CD4-positive, alpha-beta T cell (primary cell): ENCODE results near the gene DUS3L. TPM values are rescaled to one million over a fixed set of nuclear protein-coding genes. Genes with fewer than 3 reads are reported as not detected.
"Not testable (repeated sequence)": the region's sequence is repeated elsewhere in the genome, so short reads cannot be mapped to it uniquely, and the experiment has no call there.

ENCODE experiments used
- ATAC-seq: fragments of 200-7000 bp; cut with Tn5 transposase; one replicate; pipeline ENCODE4 v1.10.0; 2022; ENCODE audit warnings: mild to moderate bottlenecking; ENCODE audit not compliant: poor library complexity
- CTCF ChIA-PET: fragments of 350-600 bp; sonication (Branson Sonifier 250); formaldehyde crosslinking; loops from one replicate; lab custom pipeline; 2021; ENCODE audit warnings: antibody characterized with exemption, inconsistent platforms; lab: Charles Lee
- POLR2A ChIA-PET: fragments of 350-600 bp; sonication (Branson Sonifier 250); formaldehyde crosslinking; loops from one replicate; lab custom pipeline; 2021; ENCODE audit warnings: antibody characterized with exemption, inconsistent platforms; lab: Charles Lee
- DNase-seq, 14 experiments: peaks; one replicate each; pipeline ENCODE4 v3.0.0-alpha.2; 2013 to 2020; ENCODE audit warnings: mixed read lengths in 2 of 14
- H3K27ac ChIP-seq, 2 donors: one replicate each; pipeline versions ENCODE4 v1.5.1 to v1.7.0; 2013; ENCODE audit warnings: low read length in 2 of 2, low read depth in 1 of 2, mild to moderate bottlenecking in 1 of 2
- H3K27me3 ChIP-seq, 2 experiments: 1 replicate in 1 of 2; 2 replicates in 1 of 2; pipeline versions ENCODE4 v1.6.1 to v1.7.0; 2013; ENCODE audit warnings: low read length in 2 of 2, control low read depth in 1 of 2, mild to moderate bottlenecking in 1 of 2, moderate library complexity in 1 of 2; ENCODE audit not compliant: insufficient read depth in 2 of 2, control insufficient read depth in 1 of 2
- H3K36me3 ChIP-seq: one replicate; pipeline ENCODE4 v1.6.1; 2013; ENCODE audit warnings: low read length, control low read depth; ENCODE audit not compliant: insufficient read depth
- H3K4me1 ChIP-seq: one replicate; pipeline ENCODE4 v1.6.1; 2013; ENCODE audit warnings: low read length, control low read depth; ENCODE audit not compliant: insufficient read depth
- H3K4me3 ChIP-seq: one replicate; pipeline ENCODE4 v1.5.1; 2013; ENCODE audit warnings: mild to moderate bottlenecking, low read length, moderate library complexity
- H3K9me3 ChIP-seq, 2 experiments: 1 replicate in 1 of 2; 2 replicates in 1 of 2; pipeline versions ENCODE4 v1.6.1 to v1.7.0; 2013; ENCODE audit warnings: low read length in 2 of 2, mild to moderate bottlenecking in 2 of 2, control low read depth in 1 of 2, moderate library complexity in 1 of 2; ENCODE audit not compliant: control insufficient read depth in 1 of 2, insufficient read depth in 1 of 2
- H3K27ac Mint-ChIP-seq: one replicate; pipeline ENCODE4 v1.8.0; 2020; ENCODE audit warnings: mixed read lengths
- H3K27me3 Mint-ChIP-seq: one replicate; pipeline ENCODE4 v1.8.0; 2021; ENCODE audit warnings: mixed read lengths
- H3K36me3 Mint-ChIP-seq: one replicate; pipeline ENCODE4 v1.8.0; 2021; ENCODE audit warnings: low read depth, mixed read lengths
- H3K4me1 Mint-ChIP-seq: one replicate; pipeline ENCODE4 v1.8.0; 2021; ENCODE audit warnings: low read depth, mixed read lengths
- H3K4me3 Mint-ChIP-seq: one replicate; pipeline ENCODE4 v1.8.0; 2020; ENCODE audit warnings: mild to moderate bottlenecking, mixed read lengths
- H3K9me3 Mint-ChIP-seq: one replicate; pipeline ENCODE4 v1.8.0; 2020; ENCODE audit warnings: mixed read lengths
- CTCF ChIP-seq: fragments of 200-600 bp; IDR thresholded peaks from one replicate; pipeline ENCODE4 v1.8.0; 2022; ENCODE audit warnings: antibody characterized with exemption, mild to moderate bottlenecking
- intact Hi-C, 2 experiments: fragments of 100-400 bp; cut with DNase I in 1 of 2; cut with micrococcal nuclease in 1 of 2; formaldehyde crosslinking; loops; one replicate each; pipeline versions ENCODE4 v1.15.1 to v1.9.0; 2023 to 2025; cut with DNase I, micrococcal nuclease
- total RNA-seq, 174 experiments: library from RNA in 2 of 174; stranded (reverse) in 2 of 174; gene quantifications; one replicate each; pipeline ENCODE4 v1.2.3 and lab custom pipeline; 2021 to 2026

Gene DUS3L
- total RNA-seq, 2 experiments from 2014 or later = 150 to 170 TPM

- H3K4me3 Mint-ChIP-seq = no peak within 1 kb of the TSS
- no peak for TF ChIP-seq CTCF
- no peaks in the 10 kb centered on the region for H3K27me3 Mint-ChIP-seq
- H3K9me3 Mint-ChIP-seq = no peaks in the 10 kb centered on the region
- no peak within 1 kb of the TSS for H3K27ac Mint-ChIP-seq
- H3K27ac ChIP-seq = no peak within 1 kb of the TSS
- H3K4me1 ChIP-seq = peaks cover 3% of the 10 kb centered on the region
- peaks cover 34% of the 10 kb centered on the region for H3K36me3 Mint-ChIP-seq
- H3K4me1 Mint-ChIP-seq = peaks cover under 1% of the 10 kb centered on the region
- no peak within 1 kb of the TSS for H3K4me3 ChIP-seq
- intact Hi-C loops = no loop called here
- ChIA-PET CTCF (no interaction called here), POLR2A (no interaction called here)
- DNase-seq (no peak), ATAC-seq (peak; percentile 8)
- peaks cover 55% of the 10 kb centered on the region for H3K36me3 ChIP-seq
- H3K27me3 ChIP-seq = no peaks in the 10 kb centered on the region
- peaks cover 0 to 6% of the 10 kb centered on the region in 2 experiments for H3K9me3 ChIP-seq
Measured at GRCh38 chr19:5784581-5785147, 6.3 kb downstream of the DUS3L start, which contains the start of gene PRR22. TSS of gene PRR22 (minus strand) at chr19:5784746. CDS start at chr19:5784660, 86 bp downstream.

DNA sequence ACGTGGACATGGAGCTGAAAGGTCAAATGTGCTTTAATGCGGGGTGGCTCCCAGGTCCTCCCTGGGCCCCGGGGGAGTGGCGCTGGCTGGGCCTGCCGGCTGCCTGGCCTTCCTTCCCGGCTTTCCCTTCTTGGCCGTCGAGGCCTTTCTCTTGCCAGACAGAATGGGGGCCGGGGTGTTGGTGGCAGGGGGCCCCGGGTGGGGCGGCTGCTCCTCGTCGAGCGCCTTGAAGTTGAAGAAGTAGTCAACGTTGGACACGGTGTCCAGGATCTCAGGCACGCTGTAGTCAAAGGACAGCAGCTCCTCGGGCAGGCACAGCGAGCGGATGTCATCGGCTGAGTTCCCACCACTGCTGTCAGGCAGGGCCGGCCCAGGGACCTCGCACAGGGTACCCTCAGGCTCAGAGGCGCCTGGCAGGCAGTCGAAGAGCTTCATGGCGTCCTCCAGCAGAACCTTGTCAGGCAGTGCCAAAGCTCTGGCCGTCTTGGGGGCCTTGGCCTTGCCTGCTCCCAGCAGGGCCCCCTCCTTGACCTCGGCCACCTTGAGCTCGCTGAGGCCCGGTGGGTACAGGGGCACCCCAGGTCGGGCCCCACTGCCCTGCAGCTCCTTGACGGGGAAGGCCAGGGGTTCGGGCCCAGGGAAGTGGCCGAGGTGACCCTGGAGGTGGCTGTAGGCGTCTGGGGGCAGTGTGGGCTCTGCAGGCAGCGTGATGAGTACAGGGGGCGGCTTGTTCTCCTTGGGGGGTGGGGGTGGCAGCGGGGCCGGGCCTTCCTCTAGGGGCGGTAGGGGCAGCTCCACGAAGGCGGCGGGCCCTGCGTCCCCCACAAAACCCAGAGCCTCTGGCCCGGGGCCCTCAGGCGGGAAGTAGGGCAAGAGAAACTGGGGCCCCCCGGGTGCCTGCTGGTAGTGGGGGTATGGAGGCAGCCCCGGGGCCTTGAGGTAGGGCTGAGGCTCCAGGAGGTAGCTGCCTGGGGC, 7.7 kb downstream of the DUS3L start:
- H3K9me3 ChIP-seq = peaks cover 0 to 6% of the 10 kb centered on the region in 2 experiments
- Mint-ChIP-seq H3K27ac (no peak overlapping the region), H3K4me3 (no peak overlapping the region), H3K36me3 (peaks cover 25% of the 10 kb centered on the region), H3K27me3 (no peaks in the 10 kb centered on the region), H3K4me1 (no peaks in the 10 kb centered on the region), H3K9me3 (no peaks in the 10 kb centered on the region)
- ATAC-seq (no peak), DNase-seq (no peak)
- H3K4me3 ChIP-seq = no peak overlapping the region
- TF ChIP-seq CTCF = no peak
- CTCF ChIA-PET = no interaction called here
- peaks cover 42% of the 10 kb centered on the region for H3K36me3 ChIP-seq
- no peaks in the 10 kb centered on the region for H3K27me3 ChIP-seq
- POLR2A ChIA-PET = no interaction called here
- intact Hi-C loops = no loop called here
- peaks cover under 1% of the 10 kb centered on the region for H3K4me1 ChIP-seq
- H3K27ac ChIP-seq = no peak overlapping the region

DNA sequence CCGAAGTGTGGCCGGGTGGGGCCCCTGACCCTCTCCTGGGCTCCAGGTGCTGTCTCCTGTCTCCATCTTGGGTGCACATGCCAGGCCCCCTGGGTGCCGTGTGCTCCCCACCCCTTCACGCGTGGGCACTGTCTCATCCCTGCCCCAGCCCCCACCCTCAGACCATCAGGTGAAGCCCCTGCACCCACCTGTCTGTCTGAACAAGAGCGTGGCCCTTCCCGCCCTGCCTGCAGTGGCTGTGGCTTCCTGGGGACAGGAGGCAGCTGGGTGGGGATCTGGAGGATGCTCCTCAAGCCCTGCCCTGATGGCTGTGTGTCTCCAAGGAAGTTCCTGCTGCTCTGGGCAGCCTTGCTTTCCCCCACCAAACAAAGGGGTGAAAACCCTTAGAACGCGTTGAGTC, 8.6 kb downstream of the DUS3L start:
- no peak for DNase-seq
- POLR2A ChIA-PET = no interaction called here
- no peak for ATAC-seq
- no peaks in the 10 kb centered on the region for H3K9me3 Mint-ChIP-seq
- Histone ChIP-seq H3K27ac (no peak overlapping the region), H3K9me3 (peaks cover 0 to 6% of the 10 kb centered on the region in 2 experiments), H3K4me1 (no peaks in the 10 kb centered on the region), H3K4me3 (no peak overlapping the region), H3K27me3 (no peaks in the 10 kb centered on the region), H3K36me3 (peaks cover 33% of the 10 kb centered on the region)
- no peak overlapping the region for H3K27ac Mint-ChIP-seq
- intact Hi-C loops = no loop called here
- no peak for TF ChIP-seq CTCF
- no peak overlapping the region for H3K4me3 Mint-ChIP-seq
- H3K27me3 Mint-ChIP-seq = no peaks in the 10 kb centered on the region
- peaks cover 21% of the 10 kb centered on the region for H3K36me3 Mint-ChIP-seq
- CTCF ChIA-PET = no interaction called here
- H3K4me1 Mint-ChIP-seq = no peaks in the 10 kb centered on the region

DNA sequence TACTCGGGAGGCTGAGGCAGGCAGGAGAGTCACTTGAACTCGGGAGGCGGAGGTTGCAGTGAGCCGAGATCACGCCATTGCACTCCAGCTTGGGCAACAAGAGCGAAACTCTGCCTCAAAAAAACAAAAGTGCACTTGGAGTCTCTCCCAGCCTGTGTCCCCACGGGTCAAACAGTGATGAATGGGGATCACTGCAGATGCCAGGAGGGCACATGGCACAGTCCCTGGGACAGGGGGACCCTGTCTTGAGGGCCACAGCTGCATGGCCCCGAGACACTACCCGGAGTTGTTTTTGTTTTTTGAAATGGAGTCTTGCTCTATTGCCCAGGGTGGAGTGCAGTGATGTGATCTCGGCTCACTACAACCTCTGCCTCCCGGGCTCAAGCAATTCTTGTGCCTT, 10.0 kb downstream of the DUS3L start:
- peaks cover 19% of the 10 kb centered on the region for H3K36me3 ChIP-seq
- H3K27ac ChIP-seq, H3K9me3 Mint-ChIP-seq, CTCF ChIA-PET, H3K36me3 Mint-ChIP-seq, H3K9me3 ChIP-seq, intact Hi-C loops, DNase-seq, H3K4me3 ChIP-seq, H3K27ac Mint-ChIP-seq, ATAC-seq, H3K4me3 Mint-ChIP-seq, H3K4me1 ChIP-seq, H3K27me3 Mint-ChIP-seq, POLR2A ChIA-PET, H3K27me3 ChIP-seq, H3K4me1 Mint-ChIP-seq: not testable (repeated sequence)
